Lung (tissue), 12 donors: ENCODE data around the gene GPR35. TPM values are rescaled to one million over a fixed set of nuclear protein-coding genes. Genes with fewer than 3 reads are reported as not detected.

Experiments
- ATAC-seq: fragments of 200-7000 bp; cut with Tn5 transposase; one replicate; pipeline ENCODE4 v1.9.1; 2020; ENCODE audit warnings: moderate number of reproducible peaks; ENCODE audit not compliant: insufficient read depth, low FRiP score
- DNase-seq, 3 donors: peaks; one replicate each; pipeline ENCODE4 v3.0.0-alpha.2; 2013 to 2017
- H3K27ac ChIP-seq, 2 donors: one replicate each; pipeline ENCODE4 v1.5.1; 2013; ENCODE audit warnings: mild to moderate bottlenecking in 2 of 2, moderate library complexity in 2 of 2, control low read depth in 1 of 2, inconsistent platforms in 1 of 2, low read depth in 1 of 2, low read length in 1 of 2
- H3K27me3 ChIP-seq, 3 donors: one replicate each; pipeline ENCODE4 v1.5.1; 2013; ENCODE audit warnings: low read length in 2 of 3; ENCODE audit not compliant: control insufficient read depth in 3 of 3, insufficient read depth in 3 of 3
- H3K36me3 ChIP-seq, 4 donors: one replicate each; pipeline ENCODE4 v1.5.1; 2013; ENCODE audit warnings: low read length in 4 of 4, mild to moderate bottlenecking in 1 of 4, moderate library complexity in 1 of 4; ENCODE audit not compliant: control insufficient read depth in 4 of 4, insufficient read depth in 4 of 4
- H3K4me1 ChIP-seq, 5 donors: one replicate each; pipeline ENCODE4 v1.5.1; 2013; ENCODE audit warnings: low read length in 5 of 5, mild to moderate bottlenecking in 2 of 5, moderate library complexity in 1 of 5; ENCODE audit not compliant: control insufficient read depth in 5 of 5, insufficient read depth in 5 of 5
- H3K4me3 ChIP-seq: one replicate; pipeline ENCODE4 v1.5.1; 2013; ENCODE audit warnings: mild to moderate bottlenecking, control low read depth, moderate library complexity
- H3K9ac ChIP-seq, 2 donors: one replicate each; pipeline ENCODE4 v1.5.1; 2013; ENCODE audit warnings: low read length in 2 of 2, control low read depth in 1 of 2; ENCODE audit not compliant: insufficient read depth in 1 of 2
- H3K9me3 ChIP-seq, 4 donors: one replicate each; pipeline ENCODE4 v1.5.1; 2013; ENCODE audit warnings: low read length in 3 of 4, mild to moderate bottlenecking in 1 of 4, moderate library complexity in 1 of 4; ENCODE audit not compliant: control insufficient read depth in 4 of 4, insufficient read depth in 3 of 4
- WGBS, 2 donors: extraction: QIAGEN DNeasy Blood & Tissue Kit; methylation state at CpG; one replicate each; pipeline ENCODE4 v1.1.7; 2013; 5-methylcytosine and 5-hydroxymethylcytosine counted together
- polyA plus RNA-seq, 2 donors: library from polyadenylated mRNA; stranded (reverse); fragments of 200-250 nt; gene quantifications; one replicate each; pipeline ENCODE4 v1.2.1, GENCODE V29; 2013
- total RNA-seq, 2 donors: library from RNA; depleted of rRNA in 1 of 2; stranded (reverse); fragments of >200 nt in 1 of 2; gene quantifications; one replicate each; pipeline ENCODE4 v1.2.1, GENCODE V29; 2014 to 2021
- TF ChIP-seq, protein P1 (sequence below): IDR thresholded peaks from 2 replicates; pipeline ENCODE4 v1.5.1; 2012; ENCODE audit warnings: mild to moderate bottlenecking; ENCODE audit errors: control extremely low read depth, extremely low read depth
- donor health status: control.
- donor health status: control.
- donor health status: Bipolar disorder and iron deficiency.
- donor health status: healthy.
- donor health status: DM: yes; HTN: yes; CAD: no.

Gene GPR35
- total and polyA plus RNA-seq, 4 donors, result 2.3 to 10.3 (median 4.1) TPM

DNA sequence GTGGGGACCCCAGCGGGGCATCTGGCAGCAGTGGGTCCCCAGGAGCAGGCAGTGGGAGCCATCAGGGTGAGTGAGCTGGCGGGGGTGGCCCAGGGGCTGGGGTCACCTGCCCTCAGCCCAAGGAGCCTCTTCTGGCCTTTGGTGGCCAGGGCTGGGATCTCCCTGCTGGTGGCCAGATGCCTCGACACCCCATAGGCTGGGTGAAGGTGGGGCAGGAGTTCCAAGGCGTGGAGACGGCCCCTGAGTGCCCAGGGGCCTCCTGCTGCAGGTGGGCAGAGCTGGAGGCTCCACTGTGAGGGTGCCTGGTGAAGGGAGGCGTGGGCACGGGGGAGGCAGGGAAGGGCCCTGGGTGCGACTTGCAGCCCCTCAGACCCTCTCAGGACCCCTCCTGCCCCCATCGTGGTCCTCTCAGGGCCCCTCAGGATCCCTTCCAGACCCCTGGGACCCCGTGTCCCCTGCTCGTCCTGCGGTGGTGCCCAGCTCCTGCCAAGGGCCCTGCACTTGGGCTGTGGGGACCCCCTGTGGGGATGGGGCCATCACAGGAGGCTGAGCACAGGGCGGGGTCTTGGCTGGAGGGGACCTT is 5.0 kb upstream of the GPR35 start:
- WGBS, 2 donors, result 91 to 93% methylated on average over 11 to 13 of the region's 13 CpGs
- ATAC-seq (no peak), DNase-seq (peak in 1 of 3 donors; percentile 9)
- H3K27ac ChIP-seq, result no peak overlapping the region
- H3K27me3 ChIP-seq, result no peaks in the 10 kb centered on the region
- TF ChIP-seq, protein P1, sequence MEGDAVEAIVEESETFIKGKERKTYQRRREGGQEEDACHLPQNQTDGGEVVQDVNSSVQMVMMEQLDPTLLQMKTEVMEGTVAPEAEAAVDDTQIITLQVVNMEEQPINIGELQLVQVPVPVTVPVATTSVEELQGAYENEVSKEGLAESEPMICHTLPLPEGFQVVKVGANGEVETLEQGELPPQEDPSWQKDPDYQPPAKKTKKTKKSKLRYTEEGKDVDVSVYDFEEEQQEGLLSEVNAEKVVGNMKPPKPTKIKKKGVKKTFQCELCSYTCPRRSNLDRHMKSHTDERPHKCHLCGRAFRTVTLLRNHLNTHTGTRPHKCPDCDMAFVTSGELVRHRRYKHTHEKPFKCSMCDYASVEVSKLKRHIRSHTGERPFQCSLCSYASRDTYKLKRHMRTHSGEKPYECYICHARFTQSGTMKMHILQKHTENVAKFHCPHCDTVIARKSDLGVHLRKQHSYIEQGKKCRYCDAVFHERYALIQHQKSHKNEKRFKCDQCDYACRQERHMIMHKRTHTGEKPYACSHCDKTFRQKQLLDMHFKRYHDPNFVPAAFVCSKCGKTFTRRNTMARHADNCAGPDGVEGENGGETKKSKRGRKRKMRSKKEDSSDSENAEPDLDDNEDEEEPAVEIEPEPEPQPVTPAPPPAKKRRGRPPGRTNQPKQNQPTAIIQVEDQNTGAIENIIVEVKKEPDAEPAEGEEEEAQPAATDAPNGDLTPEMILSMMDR, result no peak
- peaks cover 0 to 11% (median 0%) of the 10 kb centered on the region in 5 donors for H3K4me1 ChIP-seq
- no peak overlapping the region for H3K9ac ChIP-seq
- H3K36me3 ChIP-seq, result no peaks in the 10 kb centered on the region
- H3K9me3 ChIP-seq, result peaks cover 0 to 2% (median 0%) of the 10 kb centered on the region in 4 donors
- no peak overlapping the region for H3K4me3 ChIP-seq

- Histone ChIP-seq H3K27me3 (no peaks in the 10 kb centered on the region), H3K27ac (no peak overlapping the region), H3K4me1 (peaks cover 0 to 9% (median 0%) of the 10 kb centered on the region in 5 donors), H3K9me3 (peaks cover 0 to 2% (median 0%) of the 10 kb centered on the region in 4 donors), H3K9ac (no peak overlapping the region), H3K4me3 (no peak overlapping the region), H3K36me3 (no peaks in the 10 kb centered on the region)
- no peak for DNase-seq
- TF ChIP-seq, protein P1, result no peak
- WGBS, 2 donors, result 67 to 73% methylated on average over 7 of the region's 7 CpGs
- no peak for ATAC-seq
Measured at GRCh38 chr2:240620859-240621258, 4.4 kb upstream of the GPR35 start.

- Histone ChIP-seq H3K27me3 (no peaks in the 10 kb centered on the region), H3K9me3 (no peaks in the 10 kb centered on the region), H3K36me3 (no peaks in the 10 kb centered on the region), H3K4me3 (no peak overlapping the region), H3K4me1 (peaks cover 0 to 12% (median 0%) of the 10 kb centered on the region in 5 donors), H3K27ac (no peak overlapping the region), H3K9ac (no peak overlapping the region)
- TF ChIP-seq, protein P1, result no peak
- DNase-seq (no peak), ATAC-seq (no peak)
- WGBS, 2 donors, result 71 to 88% methylated on average over 9 of the region's 9 CpGs
Measured at GRCh38 chr2:240622060-240622411, 3.2 kb upstream of the GPR35 start.
